GM23248 (cell line): Measurements from ENCODE around the gene ITGAL. TPM values are rescaled to one million over a fixed set of nuclear protein-coding genes. Genes with fewer than 3 reads are reported as not detected.

ENCODE experiments used
- DNase-seq: peaks from one replicate; pipeline ENCODE4 v3.0.0-alpha.2; 2015
- H2AFZ ChIP-seq: fragments of 200-600 bp; sonication (generic); 2 replicates; pipeline ENCODE4 v1.6.1; 2016; ENCODE audit warnings: antibody characterized with exemption
- H3F3A ChIP-seq: fragments of 200-600 bp; sonication (generic); 2 replicates; pipeline ENCODE4 v1.6.1; 2016; ENCODE audit warnings: mild to moderate bottlenecking, antibody characterized with exemption, mixed run types; ENCODE audit not compliant: insufficient read depth
- H3K27ac ChIP-seq: fragments of 200-600 bp; sonication (generic); 2 replicates; pipeline ENCODE4 v1.5.1; 2016; ENCODE audit warnings: mild to moderate bottlenecking
- H3K27me3 ChIP-seq: fragments of 200-600 bp; sonication (generic); replicated peaks from 2 replicates; pipeline ENCODE4 v1.6.1; 2016; ENCODE audit warnings: mild to moderate bottlenecking; ENCODE audit not compliant: insufficient read depth
- H3K36me3 ChIP-seq: fragments of 200-600 bp; sonication (generic); 2 replicates; pipeline ENCODE4 v1.6.1; 2016; ENCODE audit warnings: low read depth, mild to moderate bottlenecking
- H3K4me1 ChIP-seq: fragments of 200-600 bp; sonication (generic); 2 replicates; pipeline ENCODE4 v1.6.1; 2016; ENCODE audit warnings: mild to moderate bottlenecking; ENCODE audit not compliant: insufficient read depth
- H3K4me2 ChIP-seq: fragments of 200-600 bp; sonication (generic); one replicate; pipeline ENCODE4 v1.6.1; 2016; ENCODE audit warnings: mild to moderate bottlenecking; ENCODE audit not compliant: unreplicated experiment
- H3K4me3 ChIP-seq: fragments of 200-600 bp; sonication (generic); 2 replicates; pipeline ENCODE4 v1.5.1; 2016; ENCODE audit warnings: mild to moderate bottlenecking
- H3K79me2 ChIP-seq: fragments of 200-600 bp; sonication (generic); 2 replicates; pipeline ENCODE4 v1.6.1; 2016; ENCODE audit warnings: mild to moderate bottlenecking; ENCODE audit not compliant: insufficient read depth
- H3K9ac ChIP-seq: fragments of 200-600 bp; sonication (generic); 2 replicates; pipeline ENCODE4 v1.6.1; 2016; ENCODE audit warnings: mild to moderate bottlenecking
- H3K9me2 ChIP-seq: fragments of 200-600 bp; sonication (generic); 2 replicates; pipeline ENCODE4 v1.6.1; 2016; ENCODE audit warnings: mixed run types, mild to moderate bottlenecking, moderate library complexity; ENCODE audit not compliant: insufficient read depth
- H3K9me3 ChIP-seq: fragments of 200-600 bp; sonication (generic); one replicate; pipeline ENCODE4 v1.6.1; 2017; ENCODE audit warnings: low read depth
- H4K20me1 ChIP-seq: fragments of 200-600 bp; sonication (generic); 2 replicates; pipeline ENCODE4 v1.6.0; 2016; ENCODE audit not compliant: insufficient read depth
- EZH2 ChIP-seq: fragments of 200-600 bp; sonication (generic); IDR thresholded peaks from 2 replicates; pipeline ENCODE4 v1.6.1; 2018; ENCODE audit warnings: antibody characterized with exemption, mild to moderate bottlenecking; ENCODE audit not compliant: insufficient read depth, poor library complexity, severe bottlenecking
- EZH2phosphoT487 ChIP-seq: fragments of 200-600 bp; sonication (generic); IDR thresholded peaks from 2 replicates; pipeline ENCODE4 v1.6.1; 2018; ENCODE audit warnings: antibody characterized with exemption, moderate library complexity, mild to moderate bottlenecking, low read depth; ENCODE audit not compliant: insufficient read depth
- WGBS, 2 experiments: methylation state at CpG; one replicate each; pipeline ENCODE4 v1.1.6; 2015 to 2017; ENCODE audit warnings: low lambda C conversion rate in 2 of 2, low coverage in 1 of 2; ENCODE audit errors: missing lambda C conversion rate in 2 of 2; 5-methylcytosine and 5-hydroxymethylcytosine counted together
- in situ Hi-C: fragments of 300-500 bp; cut with MboI; formaldehyde crosslinking; loops from 2 replicates; pipeline ENCODE4 v1.15.0; 2020
- polyA plus RNA-seq: library from polyadenylated mRNA; unstranded; fragments of >200 nt; fragmentation: Nextera tagmentation; extraction: Ambion mirVana; gene quantifications from 2 replicates; pipeline ENCODE4 v1.2.1, GENCODE V29; 2016
- total RNA-seq: library from RNA; depleted of rRNA; stranded (reverse); fragments of >200 nt; shearing (Covaris generic); gene quantifications from 2 replicates; pipeline ENCODE4 v1.2.3, GENCODE V29; 2014

The ITGAL gene
- total and polyA plus RNA-seq, 2 experiments from 2014 or later = 0.65 TPM; not detected in 1

DNA sequence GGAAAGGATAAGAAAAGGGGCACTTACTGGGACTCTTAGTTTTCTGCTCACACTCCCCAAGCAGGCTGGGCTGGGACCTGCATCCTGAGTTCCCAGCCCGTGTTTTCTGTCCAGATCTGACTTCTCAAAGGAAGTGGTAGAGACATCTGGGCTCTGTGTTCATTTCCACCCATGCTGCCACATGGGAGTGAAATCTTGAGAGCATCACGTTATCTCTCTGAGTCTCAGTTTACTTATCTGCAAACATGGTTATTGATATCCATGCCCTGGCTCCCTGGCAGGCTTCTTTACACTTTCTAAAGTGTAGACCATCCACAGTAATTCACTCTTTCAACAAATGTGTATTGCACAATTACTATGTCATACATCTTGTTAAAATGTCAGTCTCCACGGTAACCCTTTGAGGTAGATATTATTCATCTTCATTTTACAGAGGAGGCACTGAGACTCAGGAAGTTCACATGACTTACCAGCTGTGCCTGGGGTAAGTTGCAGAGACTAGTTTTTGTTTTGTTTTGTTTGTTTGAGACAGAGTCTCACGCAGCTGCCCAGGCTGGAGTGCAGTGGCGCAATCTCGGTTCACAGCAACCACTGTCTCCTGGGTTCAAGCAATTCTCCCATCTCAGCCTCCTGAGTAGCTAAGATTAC is 95.6 kb downstream of the ITGAL start:
- Histone ChIP-seq H3K79me2 (no peaks in the 10 kb centered on the region), H3K4me1 (peaks cover 4% of the 10 kb centered on the region; the same call in 1 of the 2 replicates), H3K9ac (no peak overlapping the region), H2AFZ (no peak overlapping the region), H3K9me3 (no peaks in the 10 kb centered on the region), H3F3A (peaks cover 3% of the 10 kb centered on the region; the same call in 1 of the 2 replicates), H4K20me1 (no peaks in the 10 kb centered on the region), H3K4me3 (no peak overlapping the region), H3K27me3 (no peaks in the 10 kb centered on the region), H3K9me2 (no peaks in the 10 kb centered on the region), H3K36me3 (no peaks in the 10 kb centered on the region), H3K27ac (no peak overlapping the region), H3K4me2 (no peak overlapping the region)
- 63 to 70% methylated on average over 6 of the region's 6 CpGs for WGBS, 2 experiments
- TF ChIP-seq EZH2 (no peak), EZH2phosphoT487 (no peak)
- in situ Hi-C loops = no loop called here
- DNase-seq = peak; percentile 60

- Histone ChIP-seq H3K9me3 (no peaks in the 10 kb centered on the region), H3K4me3 (no peak overlapping the region), H4K20me1 (no peaks in the 10 kb centered on the region), H3K36me3 (no peaks in the 10 kb centered on the region), H3K27ac (no peak overlapping the region), H3K79me2 (no peaks in the 10 kb centered on the region), H3K9me2 (no peaks in the 10 kb centered on the region), H3K4me1 (peaks cover 4% of the 10 kb centered on the region; the same call in 1 of the 2 replicates), H2AFZ (no peak overlapping the region), H3K27me3 (no peaks in the 10 kb centered on the region), H3K4me2 (no peak overlapping the region), H3K9ac (no peak overlapping the region), H3F3A (peaks cover 3% of the 10 kb centered on the region; the same call in 1 of the 2 replicates)
- DNase-seq = no peak
- WGBS, 2 experiments = 97 to 100% methylated on average over 3 of the region's 3 CpGs
- no peak for TF ChIP-seq EZH2
- TF ChIP-seq EZH2phosphoT487 = no peak
- in situ Hi-C loops = no loop called here
Observed at GRCh38 chr16:30569281-30569680, 96.7 kb downstream of the ITGAL start.

- Histone ChIP-seq H3K27ac (no peak overlapping the region), H3K4me1 (peaks cover 4% of the 10 kb centered on the region; the same call in 1 of the 2 replicates), H3K27me3 (no peaks in the 10 kb centered on the region), H3K36me3 (no peaks in the 10 kb centered on the region), H3F3A (peaks cover 8% of the 10 kb centered on the region; the same call in 1 of the 2 replicates), H3K9ac (no peak overlapping the region), H3K9me2 (no peaks in the 10 kb centered on the region), H2AFZ (no peak overlapping the region), H3K4me2 (no peak overlapping the region), H3K4me3 (no peak overlapping the region), H3K9me3 (no peaks in the 10 kb centered on the region), H4K20me1 (no peaks in the 10 kb centered on the region), H3K79me2 (no peaks in the 10 kb centered on the region)
- no peak for DNase-seq
- in situ Hi-C loops = no loop called here
- TF ChIP-seq EZH2phosphoT487 (no peak), EZH2 (no peak)
- 91 to 92% methylated on average over 34 of the region's 44 CpGs for WGBS, 2 experiments
Observed at GRCh38 chr16:30569746-30570635, 97.4 kb downstream of the ITGAL start.

- peaks cover 4% of the 10 kb centered on the region; the same call in 1 of the 2 replicates for H3K4me1 ChIP-seq
- H3K27ac ChIP-seq = peak overlapping the region; percentile 81
- H3F3A ChIP-seq = peaks cover 13% of the 10 kb centered on the region; the same call in 1 of the 2 replicates
- peak overlapping the region; percentile 79 for H3K4me3 ChIP-seq
- in situ Hi-C loops = no loop called here
- peak overlapping the region; percentile 89 for H3K9ac ChIP-seq
- H3K9me2 ChIP-seq = no peaks in the 10 kb centered on the region
- 8 to 10% methylated on average over 22 of the region's 22 CpGs for WGBS, 2 experiments
- peak overlapping the region; percentile 98 for H3K4me2 ChIP-seq
- TF ChIP-seq EZH2phosphoT487 = no peak
- no peak for TF ChIP-seq EZH2
- DNase-seq = peak; percentile 65
- H4K20me1 ChIP-seq = no peaks in the 10 kb centered on the region
- no peaks in the 10 kb centered on the region for H3K9me3 ChIP-seq
- no peaks in the 10 kb centered on the region for H3K79me2 ChIP-seq
- H3K27me3 ChIP-seq = no peaks in the 10 kb centered on the region
- no peaks in the 10 kb centered on the region for H3K36me3 ChIP-seq
- peak overlapping the region; percentile 83 for H2AFZ ChIP-seq
Observed at GRCh38 chr16:30570636-30571444, 98.3 kb downstream of the ITGAL start.
